Measurements from ENCODE around the gene ANXA9.

GRCh38 chr1:150985179-150985825 lies 3.2 kb downstream of the ANXA9 start:
- TF ChIP-seq CTCF (IDR thresholded peaks at IDR 0.05 in 8 of 11, conservative IDR thresholded peaks at IDR 0.05 in 3 of 11): no peak
- no peak for TF ChIP-seq POLR2AphosphoS5 (IDR thresholded peaks at IDR 0.05)
- no peak for TF ChIP-seq POLR2A (IDR thresholded peaks at IDR 0.05)

Measured in spleen (tissue), 7 donors.